Body of pancreas (tissue), 4 donors: Measurements from ENCODE around the gene JAKMIP3.

ENCODE experiments used
- CTCF ChIP-seq, 7 experiments: fragments of 450-650 bp in 4 of 7; fragments of 200-600 bp in 3 of 7; sonication (generic) in 3 of 7; IDR thresholded peaks; one replicate each; pipeline ENCODE4 v1.5.1; 2016 to 2019; ENCODE audit warnings: antibody characterized with exemption in 7 of 7
- POLR2A ChIP-seq, 3 donors: fragments of 450-650 bp; IDR thresholded peaks; one replicate each; pipeline ENCODE4 v1.6.1; 2016; ENCODE audit warnings: antibody characterized with exemption in 3 of 3, mild to moderate bottlenecking in 2 of 3

- TF ChIP-seq POLR2A (IDR thresholded peaks at IDR 0.05) (no peak), CTCF (IDR thresholded peaks at IDR 0.05) (no peak)
These were observed 2.9 kb upstream of the JAKMIP3 start for GRCh38 chr10:132062641-132063390.
